Fibroblast of upper back skin (primary cell): Measurements from ENCODE around the gene TMEM127.
A peak's percentile ranks its signal among the peaks of the same experiment; 100 is the strongest.
"Not testable (repeated sequence)": the region's sequence is repeated elsewhere in the genome, so short reads cannot be mapped to it uniquely, and the experiment has no call there.

ENCODE experiments used
- DNase-seq: peaks from one replicate; pipeline ENCODE4 v3.0.0-alpha.2; 2013

TMEM127 gene, protein sequence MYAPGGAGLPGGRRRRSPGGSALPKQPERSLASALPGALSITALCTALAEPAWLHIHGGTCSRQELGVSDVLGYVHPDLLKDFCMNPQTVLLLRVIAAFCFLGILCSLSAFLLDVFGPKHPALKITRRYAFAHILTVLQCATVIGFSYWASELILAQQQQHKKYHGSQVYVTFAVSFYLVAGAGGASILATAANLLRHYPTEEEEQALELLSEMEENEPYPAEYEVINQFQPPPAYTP

DNA sequence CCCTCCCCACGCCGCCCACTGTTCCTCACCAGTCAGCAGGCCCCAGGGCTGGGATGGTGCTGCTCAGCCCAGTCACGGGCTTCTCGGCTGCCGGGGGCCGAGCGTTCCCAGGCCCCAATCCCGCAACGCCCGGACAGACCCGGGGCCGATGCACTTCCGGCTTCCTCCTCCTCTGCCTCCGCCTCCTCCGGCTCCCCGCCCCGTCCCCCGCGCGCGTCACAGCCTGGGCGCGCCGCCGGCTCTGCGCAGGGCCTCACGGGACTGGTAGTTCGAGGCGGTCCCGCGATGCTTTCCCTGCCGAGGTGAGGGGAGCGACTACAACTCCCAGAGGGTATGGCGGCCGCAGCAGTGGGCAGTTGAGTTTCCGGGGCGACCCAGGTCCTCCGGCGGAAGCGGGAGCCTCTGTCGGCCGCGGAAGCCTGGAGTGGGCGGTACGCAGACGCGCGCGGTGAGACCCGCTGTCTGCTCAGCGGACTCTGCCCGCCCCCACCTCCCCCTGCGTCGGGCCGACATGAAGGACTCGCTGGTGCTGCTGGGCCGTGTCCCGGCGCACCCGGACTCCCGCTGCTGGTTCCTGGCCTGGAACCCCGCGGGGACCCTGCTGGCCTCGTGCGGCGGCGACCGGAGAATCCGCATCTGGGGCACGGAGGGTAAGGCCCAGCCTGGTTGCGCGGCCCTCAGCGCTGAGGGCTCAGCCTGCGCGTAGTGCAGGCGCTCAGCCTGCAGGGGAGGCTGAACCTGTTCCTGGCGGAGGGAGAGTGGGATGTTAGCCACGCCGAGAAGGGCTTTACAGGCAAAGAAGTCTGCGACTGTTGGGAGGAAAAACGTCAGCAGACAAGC lies at the start of gene TMEM127, which contains the start of gene CIAO1:
Gene TMEM127, minus strand, starts transcription at position 158 of the 840 bp plus-strand sequence. CDS start 616 bp downstream, outside the sequence.
Gene CIAO1, plus strand, starts transcription at position 386 of the 840 bp plus-strand sequence. Its CDS starts 126 bp downstream, at position 512.
- DNase-seq = peak; percentile 97

DNA sequence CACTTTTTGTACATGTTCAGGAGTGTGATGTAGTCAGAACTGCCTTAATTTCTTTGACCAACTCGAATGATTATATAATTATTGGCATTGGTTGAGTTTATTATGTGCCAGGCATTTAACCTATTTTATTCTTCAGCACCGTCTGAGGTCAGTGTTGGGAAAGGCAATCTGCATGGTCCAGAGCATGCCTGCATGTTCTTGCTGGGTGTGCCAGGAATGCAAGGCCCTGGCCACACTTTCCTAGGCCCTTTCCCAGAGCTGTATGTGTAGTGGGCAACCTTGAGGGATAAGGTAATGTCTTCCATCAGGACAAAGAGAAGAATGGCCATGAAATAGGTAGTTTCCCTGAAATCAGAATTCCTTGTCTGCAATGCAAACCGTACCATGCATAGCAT lies 49.2 kb upstream of the TMEM127 start:
- DNase-seq = no peak

DNA sequence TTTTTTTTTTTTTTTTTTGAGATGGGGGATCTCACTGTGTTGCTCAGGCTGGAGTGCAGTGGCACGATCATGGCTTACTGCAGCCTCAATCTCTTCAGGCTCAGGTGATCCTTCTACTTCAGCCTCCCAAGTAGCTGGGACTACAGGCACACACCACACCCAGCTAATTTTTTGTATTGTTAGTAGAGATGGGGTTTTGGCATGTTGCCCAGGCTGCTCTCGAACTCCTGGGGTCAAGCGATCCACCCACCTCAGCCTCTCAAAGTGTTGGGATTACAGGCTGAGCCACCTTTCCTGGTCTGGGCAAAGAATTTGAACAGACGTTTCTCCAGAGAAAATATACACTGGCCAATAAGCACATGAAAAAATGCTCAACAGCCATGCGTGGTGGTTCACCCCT lies 42.5 kb upstream of the TMEM127 start:
- DNase-seq = no peak

DNA sequence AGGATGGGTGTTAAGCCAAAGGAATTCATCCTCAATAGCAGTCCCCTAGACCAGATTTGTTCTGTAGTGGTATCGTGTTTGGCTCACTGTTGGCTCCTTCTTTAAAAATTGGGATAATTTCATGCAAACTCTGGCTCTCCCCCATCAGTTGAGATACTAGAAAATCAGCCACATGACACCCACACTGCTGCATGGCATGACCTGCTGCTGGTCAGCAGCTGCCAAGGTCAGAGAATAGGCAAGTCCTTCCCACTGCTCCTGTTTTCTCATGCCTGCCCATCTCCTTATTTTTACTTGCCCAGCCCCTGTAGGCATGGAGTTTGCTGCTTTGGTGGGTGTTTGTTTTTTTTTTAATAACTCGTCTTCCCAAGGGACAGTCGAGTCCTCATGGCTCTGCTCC lies 40.6 kb upstream of the TMEM127 start:
- DNase-seq = no peak

DNA sequence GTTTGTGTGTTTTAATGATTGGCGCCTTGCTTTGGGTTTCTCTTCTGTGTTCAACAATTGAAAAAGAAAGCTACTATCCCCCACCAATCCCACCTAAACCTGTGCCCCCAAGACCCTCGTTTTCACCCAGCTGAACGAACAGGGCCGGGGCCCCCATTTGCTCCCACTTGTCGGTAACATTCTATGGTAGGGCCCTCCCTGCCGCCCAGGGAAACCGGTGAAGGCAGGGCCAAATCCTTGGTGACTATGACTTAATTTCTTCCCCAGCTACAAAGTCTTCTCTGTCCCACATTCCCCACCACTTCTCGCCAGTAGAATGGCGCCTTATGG lies 40.1 kb upstream of the TMEM127 start:
- no peak for DNase-seq

DNA sequence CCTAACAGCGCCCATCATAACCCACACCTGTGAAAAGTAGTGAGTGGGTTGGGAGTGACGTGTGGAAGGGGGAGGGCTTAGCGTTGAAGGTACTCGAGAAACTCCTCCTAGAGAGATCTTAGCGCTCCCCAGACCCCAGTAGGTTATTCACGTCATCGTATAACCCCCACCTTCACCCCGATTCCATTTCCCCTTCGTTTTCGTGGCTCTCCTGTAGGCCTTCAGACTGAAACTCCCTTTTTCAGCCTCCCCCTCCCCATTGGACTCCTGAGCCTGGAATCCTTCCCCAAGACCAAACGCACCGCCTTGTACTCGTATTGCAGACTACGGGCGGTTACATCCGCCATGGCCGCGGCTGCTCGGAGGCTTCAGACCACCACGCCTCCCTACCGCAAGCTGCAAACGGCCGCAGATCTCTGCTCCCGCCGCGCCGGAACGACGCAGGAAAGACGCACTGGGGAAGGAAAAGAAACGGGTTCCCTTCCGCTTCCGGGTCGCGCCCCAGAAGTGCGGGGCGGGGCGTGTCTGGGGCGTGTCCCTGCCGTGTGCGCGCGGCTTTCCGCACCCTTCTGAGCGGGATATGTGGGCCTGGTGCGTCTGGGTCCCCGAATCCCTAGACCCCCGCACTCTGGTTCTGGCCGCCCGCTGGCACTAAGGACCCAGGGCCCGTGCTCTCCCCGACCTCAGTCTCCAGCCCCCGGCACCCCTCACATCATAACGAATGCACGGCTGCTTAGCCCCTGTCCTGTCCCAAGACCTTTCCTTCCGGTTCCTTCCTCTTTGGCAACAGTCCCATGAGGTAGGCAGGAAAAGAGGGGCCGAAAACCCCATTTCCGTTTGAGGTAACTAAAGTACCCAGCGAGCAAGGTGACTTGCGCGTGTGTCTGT lies 39.5 kb upstream of the TMEM127 start, which contains the start of gene SNRNP200:
Gene SNRNP200, minus strand, starts transcription at position 456 of the 888 bp plus-strand sequence. Its CDS starts 109 bp downstream, at position 347.
- DNase-seq = peak; percentile 82

DNA sequence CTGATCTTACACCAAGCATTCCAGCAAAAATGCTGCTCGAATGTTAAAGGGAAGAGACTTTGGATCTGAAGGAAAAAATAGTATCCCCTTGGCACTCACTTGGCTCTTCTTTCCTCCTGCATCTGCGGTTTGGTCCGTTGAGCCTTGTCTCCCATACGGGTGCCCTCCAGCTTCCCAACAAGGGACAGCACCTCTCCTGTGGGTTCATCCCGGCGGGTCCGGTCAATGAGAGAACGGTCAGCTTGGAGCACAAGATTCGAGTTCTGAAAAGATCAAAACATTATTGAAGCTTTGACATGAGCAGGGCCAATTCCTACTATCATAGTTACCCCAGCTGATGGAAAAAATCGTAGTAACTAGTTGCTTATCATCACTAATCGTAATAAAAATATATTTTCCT lies 38.8 kb upstream of the TMEM127 start:
- DNase-seq = no peak

DNA sequence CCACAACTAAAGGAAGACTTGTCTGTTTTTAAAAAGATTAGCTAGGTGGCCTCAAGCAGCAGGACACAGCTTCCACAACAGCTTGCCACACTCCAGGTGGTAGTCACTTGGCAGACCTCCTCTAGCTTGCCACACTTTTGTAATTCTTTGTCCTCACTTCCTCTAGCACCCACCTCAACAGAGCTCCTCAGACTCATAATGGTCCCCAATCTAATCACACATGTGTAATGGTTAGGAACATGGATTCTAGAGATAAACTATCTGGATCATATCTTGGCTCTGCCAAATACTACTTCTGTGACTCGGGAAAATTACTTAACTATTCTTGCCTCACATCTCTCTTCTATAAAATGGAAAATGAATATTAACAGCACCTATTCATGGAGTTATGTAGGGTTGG lies 36.1 kb upstream of the TMEM127 start:
- DNase-seq = no peak

DNA sequence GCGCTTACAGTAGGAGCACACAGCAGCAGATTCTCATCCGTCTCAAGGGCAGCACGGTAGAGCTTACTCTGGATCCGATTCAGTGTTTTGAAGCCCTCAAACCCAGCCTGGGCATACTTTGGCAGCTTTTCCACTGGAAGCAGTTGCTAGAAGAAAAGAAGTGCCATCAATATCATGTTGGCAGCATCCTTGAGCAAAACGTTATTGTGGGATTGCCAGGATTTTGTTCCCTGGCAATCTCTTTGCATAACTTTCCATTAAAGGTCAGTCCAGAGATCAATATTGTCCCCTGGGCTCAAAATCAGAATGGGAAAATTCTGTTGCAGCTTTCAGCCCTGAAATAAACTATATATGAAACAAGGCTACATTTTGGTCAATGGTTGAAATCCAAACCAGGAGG lies 31.1 kb upstream of the TMEM127 start:
- DNase-seq = no peak

DNA sequence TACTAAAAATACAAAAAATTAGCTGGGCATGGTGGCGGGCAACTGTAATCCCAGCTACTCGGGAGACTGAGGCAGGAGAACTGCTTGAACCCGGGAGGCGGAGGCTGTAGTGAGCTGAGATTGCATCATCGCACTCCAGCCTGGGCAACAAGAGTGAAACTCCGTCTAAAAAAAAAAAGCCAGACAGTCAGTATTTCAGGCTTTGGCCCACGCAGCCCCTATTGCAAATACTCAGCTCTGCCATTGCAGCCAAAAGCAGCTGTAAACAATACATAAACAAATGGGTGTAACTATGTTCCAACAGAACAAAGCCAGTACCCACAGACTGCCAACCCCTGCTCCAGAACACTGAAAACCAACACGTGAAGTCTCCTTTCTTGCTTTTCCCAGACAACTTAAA lies 28.5 kb upstream of the TMEM127 start:
- not testable (repeated sequence) for DNase-seq

DNA sequence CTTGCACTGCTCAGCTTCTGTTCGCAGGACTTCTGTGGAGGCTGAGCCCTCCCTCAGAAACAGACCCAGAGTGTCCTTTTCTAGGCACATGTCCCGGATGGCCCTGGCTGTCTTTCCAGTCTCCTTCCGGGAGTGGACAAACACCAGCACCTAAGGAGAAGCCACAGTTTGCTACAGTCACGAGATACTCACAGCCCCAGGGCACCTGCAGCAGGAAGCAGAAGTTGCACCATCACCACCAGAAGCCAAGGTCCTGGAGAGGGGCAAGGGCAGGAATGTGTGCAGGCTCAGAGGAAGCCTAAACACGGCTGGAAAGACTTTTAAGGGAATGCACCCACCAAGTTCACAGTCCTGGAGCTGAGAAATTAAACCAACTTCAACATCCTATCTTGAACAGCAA lies 26.0 kb upstream of the TMEM127 start:
- no peak for DNase-seq

DNA sequence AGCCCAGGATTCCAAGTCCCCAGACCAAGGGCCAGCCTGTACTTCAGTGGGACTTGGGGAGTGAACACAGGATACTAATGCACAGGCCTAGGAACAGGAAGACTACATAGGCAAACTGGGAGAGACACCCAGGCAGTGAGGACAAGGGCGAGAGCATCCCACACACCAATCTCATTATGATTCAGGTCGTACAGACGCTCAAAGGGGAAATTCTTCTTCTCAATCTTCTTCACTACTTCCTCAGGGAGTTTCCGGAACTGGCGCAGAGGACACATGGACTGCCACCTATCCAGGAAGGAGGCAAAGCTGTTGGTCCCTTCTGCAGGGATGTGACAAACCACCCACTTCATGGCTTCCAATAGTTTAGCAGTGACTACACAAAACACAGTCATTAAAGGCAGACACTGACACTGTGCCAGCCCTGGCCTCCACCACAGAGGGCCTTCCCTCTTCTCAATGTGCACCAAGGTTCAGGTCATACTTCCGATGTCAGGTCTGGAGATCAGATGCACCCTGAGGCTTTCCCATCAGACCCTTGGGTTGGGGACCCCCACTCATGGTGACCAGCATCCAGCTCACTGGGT lies 21.6 kb upstream of the TMEM127 start:
- no peak for DNase-seq

DNA sequence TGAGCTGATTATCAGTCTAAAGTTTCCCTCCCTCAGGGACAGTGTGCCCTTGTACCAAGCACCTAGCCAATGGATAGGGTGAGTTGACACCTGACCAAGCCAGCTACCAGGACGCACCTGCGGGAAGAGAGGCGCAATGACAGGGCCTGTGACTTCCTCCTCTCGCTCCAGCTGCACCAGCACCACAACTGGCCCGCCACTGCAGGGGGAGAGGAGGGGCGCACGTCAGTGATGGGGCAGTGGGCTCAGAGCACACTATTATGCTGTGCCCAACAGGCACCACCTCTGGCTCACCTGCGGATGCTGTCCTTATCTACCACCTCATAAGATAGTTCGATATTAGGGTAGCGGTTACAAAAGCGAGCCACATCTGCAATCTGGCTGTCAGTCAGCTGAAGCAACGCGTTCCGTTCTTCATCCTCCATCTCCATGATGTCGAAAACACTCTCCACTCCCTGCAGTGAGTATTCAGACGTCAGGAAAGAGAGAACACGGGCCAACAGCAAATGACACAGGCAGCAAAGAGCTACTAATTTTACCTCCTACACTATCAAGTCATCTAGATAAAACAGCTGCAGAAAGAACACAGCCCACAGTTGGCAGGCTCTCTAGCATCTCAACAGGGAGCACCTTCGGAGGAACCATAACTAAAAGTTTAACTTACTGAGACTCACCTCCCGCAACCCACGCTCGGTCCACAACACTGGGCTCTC lies 11.1 kb upstream of the TMEM127 start:
- no peak for DNase-seq

DNA sequence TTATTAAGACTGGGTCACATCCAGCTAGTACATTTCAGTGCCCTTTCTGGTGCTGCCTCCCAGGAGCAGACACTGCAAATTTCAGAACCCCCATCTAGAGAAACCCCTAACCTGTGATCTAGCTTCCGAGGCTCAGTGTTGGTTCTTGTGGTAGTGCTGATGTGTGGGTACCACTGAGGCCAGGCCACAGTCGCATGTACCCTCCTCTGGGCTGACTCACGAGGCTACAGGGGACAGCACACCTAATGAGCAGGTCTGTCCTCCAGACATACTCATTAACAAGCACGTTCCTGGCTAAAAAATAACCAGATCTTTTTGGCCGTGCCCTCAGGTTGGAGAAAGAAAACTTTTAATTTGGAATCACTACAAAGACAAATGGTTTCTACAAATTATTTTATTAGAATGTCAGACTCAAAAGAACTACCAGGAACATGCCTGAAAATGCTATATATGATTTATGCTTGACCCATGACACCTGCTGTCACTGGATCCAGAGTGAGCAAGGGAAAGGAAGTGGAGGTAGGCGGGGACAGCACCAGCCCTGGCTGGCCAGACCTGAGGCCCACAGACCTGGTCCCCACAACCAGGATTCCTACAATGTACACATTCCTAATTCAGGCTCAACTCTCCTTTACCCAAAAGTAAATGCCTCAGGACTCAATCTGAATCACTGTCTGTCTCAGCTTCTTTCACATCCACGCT lies 8.7 kb upstream of the TMEM127 start:
- no peak for DNase-seq

DNA sequence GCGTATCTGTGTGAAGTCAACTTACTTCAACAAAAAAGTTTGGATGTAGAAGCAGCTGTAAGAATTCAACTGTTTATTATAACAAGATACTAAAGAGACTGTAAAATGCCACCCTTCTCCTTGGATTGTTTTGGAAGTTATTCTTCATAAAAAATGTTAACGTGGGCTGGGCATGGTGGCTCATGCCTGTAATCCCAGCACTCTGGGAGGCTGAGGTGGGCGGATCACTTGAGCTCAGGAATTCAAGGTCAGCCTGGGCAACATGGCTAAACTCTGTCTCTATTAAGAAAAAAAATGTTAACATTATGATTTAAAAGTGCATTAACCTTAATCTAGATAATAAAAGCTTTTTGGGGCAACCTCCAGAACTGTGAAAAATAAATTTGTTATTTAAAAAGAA lies 8.0 kb upstream of the TMEM127 start:
- no peak for DNase-seq

DNA sequence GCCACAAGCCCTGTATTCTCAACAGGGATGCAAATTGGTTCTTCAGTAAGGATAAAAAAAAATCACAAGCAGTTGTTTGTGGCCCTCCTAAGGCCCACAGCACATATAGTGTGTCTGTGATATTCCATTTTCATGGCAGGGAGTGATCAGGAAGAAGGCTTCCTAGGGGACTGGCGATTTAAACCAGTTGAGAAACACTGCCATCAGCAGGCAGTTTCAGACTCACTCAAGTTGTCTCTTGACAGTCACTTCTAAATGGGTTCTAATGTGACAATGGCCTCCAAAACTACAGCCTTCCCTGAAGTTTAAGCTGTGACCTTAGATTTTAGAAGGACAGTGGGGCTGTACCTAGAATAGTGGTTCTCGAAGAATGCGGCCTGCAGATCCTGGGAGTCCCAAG lies 6.2 kb upstream of the TMEM127 start:
- no peak for DNase-seq

DNA sequence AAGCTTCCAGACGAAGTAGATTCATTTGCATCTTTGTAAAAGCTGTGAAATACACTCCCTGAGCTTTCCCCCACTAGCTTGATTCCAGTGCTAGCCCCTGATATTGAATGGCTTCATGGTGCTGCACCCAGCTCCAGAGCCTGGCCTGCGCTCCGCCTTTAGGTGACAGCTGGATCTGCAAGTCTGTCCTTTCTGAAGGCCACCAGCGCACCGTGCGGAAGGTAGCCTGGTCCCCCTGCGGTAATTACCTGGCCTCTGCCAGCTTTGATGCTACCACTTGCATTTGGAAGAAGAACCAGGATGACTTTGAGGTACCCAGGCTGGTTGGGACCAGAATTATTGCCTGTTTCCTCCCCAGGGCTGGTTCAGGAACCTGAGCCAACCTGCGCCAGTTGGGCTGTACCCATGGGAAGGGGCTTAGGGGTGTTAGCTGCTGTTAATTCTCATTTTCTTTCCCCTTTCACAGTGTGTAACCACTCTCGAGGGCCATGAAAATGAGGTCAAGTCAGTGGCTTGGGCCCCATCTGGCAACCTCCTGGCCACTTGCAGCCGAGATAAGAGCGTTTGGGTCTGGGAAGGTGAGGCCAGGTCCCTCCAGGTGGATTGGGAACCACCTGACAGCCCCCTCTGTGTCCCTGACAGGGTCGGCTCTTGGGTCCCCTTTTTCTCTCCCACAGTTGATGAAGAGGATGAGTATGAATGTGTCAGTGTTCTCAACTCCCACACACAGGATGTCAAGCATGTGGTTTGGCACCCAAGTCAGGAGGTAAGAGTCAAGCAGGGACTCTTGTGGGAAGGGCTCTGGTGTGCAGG lies 1.6 kb upstream of the TMEM127 start:
- DNase-seq = peak; percentile 19

DNA sequence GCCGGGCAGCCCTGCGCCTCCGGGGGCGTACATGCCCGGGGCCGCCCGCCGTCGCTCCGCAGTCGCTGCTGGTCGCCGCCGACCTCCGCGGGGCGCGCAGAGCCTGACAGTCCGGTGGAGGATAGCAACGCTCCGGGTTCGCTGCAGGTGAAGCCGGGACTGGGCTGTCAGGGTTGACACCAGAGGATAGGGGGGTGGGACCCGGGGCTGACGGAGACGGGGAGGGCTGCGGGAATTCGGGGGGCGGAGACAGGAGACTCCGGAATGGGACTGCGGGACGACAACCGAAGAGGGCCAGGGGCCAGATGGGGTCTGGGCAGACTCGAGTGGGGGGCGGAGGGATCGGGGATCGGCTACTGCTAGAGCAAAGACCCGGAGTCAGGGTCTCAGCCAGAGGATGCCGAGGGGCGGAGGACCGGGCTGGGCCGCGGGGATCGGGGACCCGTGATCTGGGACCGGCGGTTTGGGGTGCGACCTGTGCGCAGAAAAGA lies 403 bp downstream of the TMEM127 start:
- no peak for DNase-seq

DNA sequence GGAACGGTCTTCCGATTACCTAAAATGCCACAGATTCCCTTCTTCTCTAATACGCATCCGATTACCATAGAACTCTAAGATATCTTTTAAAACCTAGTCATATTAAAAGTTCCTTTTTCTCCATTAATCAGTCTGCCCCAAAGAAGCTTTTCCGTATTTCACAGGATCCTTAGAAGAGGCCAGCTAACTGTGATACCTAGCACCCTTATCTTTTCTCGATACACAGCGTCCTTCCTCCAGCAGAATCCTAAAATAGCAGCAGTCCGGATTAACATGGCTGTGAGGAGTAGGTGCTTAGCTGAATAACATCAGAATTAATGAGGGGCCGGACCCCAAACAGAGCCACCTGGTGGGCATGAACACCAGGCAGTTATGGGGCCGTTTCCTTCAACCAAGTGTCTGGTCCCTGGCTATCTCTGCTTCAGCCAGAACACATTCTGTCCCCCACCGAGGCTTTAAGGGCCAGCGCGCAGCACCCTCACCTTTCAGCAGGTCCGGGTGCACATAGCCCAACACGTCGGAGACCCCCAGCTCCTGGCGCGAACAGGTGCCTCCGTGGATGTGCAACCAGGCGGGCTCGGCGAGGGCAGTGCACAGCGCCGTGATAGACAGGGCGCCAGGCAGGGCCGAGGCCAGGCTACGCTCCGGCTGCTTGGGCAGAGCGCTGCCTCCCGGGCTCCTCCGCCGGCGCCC lies 995 bp downstream of the TMEM127 start:
- DNase-seq = peak; percentile 26

DNA sequence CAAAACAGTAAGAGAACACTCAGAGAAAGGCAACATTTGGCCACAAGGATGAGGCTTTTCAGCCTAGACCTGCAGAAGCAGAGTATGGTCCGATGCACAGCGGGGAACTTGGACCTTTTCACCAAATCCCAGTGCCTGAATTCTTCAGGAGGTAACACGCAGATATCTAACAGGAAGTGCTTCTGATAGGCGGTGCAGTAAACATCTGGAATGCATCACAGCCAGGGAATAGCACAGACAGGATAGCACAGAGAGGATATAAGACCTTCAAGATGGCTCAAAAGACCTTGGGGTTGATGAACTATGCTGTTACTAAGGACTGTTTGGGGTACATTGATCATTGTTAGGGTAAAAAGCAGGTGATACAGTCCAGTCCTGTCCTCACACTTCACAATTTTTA lies 1.7 kb downstream of the TMEM127 start:
- DNase-seq = no peak
